ENCODE results near the gene ZNF638. TPM values are rescaled to one million over a fixed set of nuclear protein-coding genes. Genes with fewer than 3 reads are reported as not detected.

The ZNF638 gene
- total and polyA plus RNA-seq, 2 donors (not counting 3 experiments of a cell fraction or from before 2014, with no cell fraction given), result 36.4 to 111 TPM

DNA sequence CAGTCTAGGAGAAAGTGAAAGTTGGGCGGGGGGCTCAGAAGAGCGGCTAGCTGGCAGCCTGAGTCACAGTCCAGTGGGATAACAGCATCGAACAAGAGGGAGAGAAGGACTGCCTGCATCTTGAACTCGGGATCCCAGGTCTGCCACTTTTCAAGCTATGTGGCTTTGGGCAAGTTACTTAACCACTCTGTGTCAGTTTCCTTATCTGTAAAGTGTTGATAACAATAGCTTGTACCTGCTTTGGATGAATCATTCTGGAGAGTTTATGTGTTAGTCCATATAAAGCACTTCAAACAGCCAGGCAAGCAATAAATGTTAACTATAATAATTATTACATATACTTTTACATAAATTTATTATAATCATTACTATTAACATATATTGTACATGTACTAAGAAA is 126.3 kb downstream of the ZNF638 start:
- intact Hi-C loops (cut with micrococcal nuclease) (loop anchor here (5.0 to 10.0 kb wide), 3 partner anchors 126 to 161 kb away; partner anchors contain the start of gene ZNF638), dilution Hi-C loops (cut with MboI; ENCODE audit: extremely low pct_ligation_motif_present, low sequenced_read_pairs) (no loop called here)
- FAIRE-seq, result peak; percentile 77
- Histone ChIP-seq H2AFZ (ENCODE audit: low read depth, low read length) (no peak overlapping the region), H3K9me1 (replicated peaks; ENCODE audit: control insufficient read depth, extremely low read depth, insufficient read depth, low read length) (no peaks in the 10 kb centered on the region), H3K36me3 (ENCODE audit: control insufficient read depth in 2 of 2, extremely low read depth in 1 of 2, insufficient read depth in 2 of 2, low read length in 2 of 2) (no peaks in the 10 kb centered on the region), H3K79me2 (ENCODE audit: control insufficient read depth, insufficient read depth, low read length) (no peaks in the 10 kb centered on the region), H3K27ac (ENCODE audit: insufficient read depth, low read depth, low read length) (no peak overlapping the region), H3K4me3 (replicated peaks in 1 of 3; ENCODE audit: insufficient read depth in 1 of 3, low read depth in 1 of 3, low read length in 3 of 3) (no peak overlapping the region), H3K27me3 (ENCODE audit: control insufficient read depth in 2 of 2, insufficient read depth in 2 of 2, low read length in 2 of 2) (no peaks in the 10 kb centered on the region), H3K4me2 (ENCODE audit: insufficient read depth, low read length) (no peak overlapping the region), H3K9me3 (replicated peaks; ENCODE audit: control insufficient read depth, insufficient read depth, low read length) (no peaks in the 10 kb centered on the region), H3K4me1 (ENCODE audit: control insufficient read depth, extremely low read depth, insufficient read depth, low read length) (peaks cover 79% of the 10 kb centered on the region), H4K20me1 (replicated peaks; ENCODE audit: control insufficient read depth, extremely low read depth, insufficient read depth, low read length) (no peaks in the 10 kb centered on the region), H3K9ac (replicated peaks; ENCODE audit: extremely low read depth, insufficient read depth, low read length) (no peak overlapping the region)
- DNase-seq (ENCODE audit: low read depth, low spot score), result no peak
- ChIA-PET CTCF (interaction anchor here (1.7 to 19.5 kb wide), 3 partner anchors 9 to 158 kb away, joined by 11 to 670 read pairs (median 20); no protein-coding TSS in a partner anchor), POLR2A (no interaction called here)
- no TSS peak for BruUV-seq (replicated peaks)
- peak; percentile 29 for TF ChIP-seq GATA2 (IDR thresholded peaks at IDR 0.05; ENCODE audit: insufficient read depth, insufficient read length, low read depth, low read length)
- TF ChIP-seq, protein P1, sequence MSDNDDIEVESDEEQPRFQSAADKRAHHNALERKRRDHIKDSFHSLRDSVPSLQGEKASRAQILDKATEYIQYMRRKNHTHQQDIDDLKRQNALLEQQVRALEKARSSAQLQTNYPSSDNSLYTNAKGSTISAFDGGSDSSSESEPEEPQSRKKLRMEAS (IDR thresholded peaks at IDR 0.05; ENCODE audit: insufficient read depth, insufficient read length), result no peak
- TF ChIP-seq JUN (IDR thresholded peaks at IDR 0.05; ENCODE audit: borderline replicate concordance, insufficient read depth, insufficient read length, low read depth), result no peak
- TF ChIP-seq POLR2A (IDR thresholded peaks at IDR 0.05; ENCODE audit: low read depth, low read length), result no peak

DNA sequence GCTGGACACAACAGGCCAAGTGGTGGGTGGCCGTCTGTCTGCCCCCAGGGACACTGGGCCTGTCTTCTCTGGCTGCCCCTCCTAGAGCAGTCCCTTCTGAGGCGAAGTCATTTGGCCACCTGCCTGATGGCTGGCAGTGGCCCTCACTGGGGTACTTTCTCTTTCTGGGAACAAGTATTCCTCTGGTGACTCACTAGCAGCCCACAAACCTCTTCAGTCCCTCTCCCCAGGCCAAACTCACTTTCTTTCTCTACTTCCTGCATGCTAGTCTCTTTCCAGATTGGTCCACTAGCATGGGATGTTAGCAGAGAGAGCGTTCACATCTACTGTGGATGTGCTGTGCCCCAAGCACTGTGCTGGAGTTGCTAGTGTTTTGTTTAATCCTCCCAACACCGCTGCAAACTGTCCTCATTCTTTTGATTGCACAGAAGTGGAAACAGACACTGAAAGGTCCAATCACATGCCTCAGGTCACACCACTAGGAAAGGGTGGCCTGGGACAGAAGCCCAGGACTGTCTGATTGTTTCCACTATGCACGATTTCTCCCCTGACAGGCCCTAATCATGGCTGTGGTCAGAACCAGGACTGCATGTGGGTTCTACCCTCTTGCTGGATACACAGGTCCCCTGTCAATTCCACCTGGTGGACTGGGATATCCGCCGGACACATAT is 127.0 kb downstream of the ZNF638 start:
- Histone ChIP-seq H3K4me2 (ENCODE audit: insufficient read depth, low read length) (no peak overlapping the region), H3K9me1 (replicated peaks; ENCODE audit: control insufficient read depth, extremely low read depth, insufficient read depth, low read length) (no peaks in the 10 kb centered on the region), H3K27me3 (ENCODE audit: control insufficient read depth in 2 of 2, insufficient read depth in 2 of 2, low read length in 2 of 2) (no peaks in the 10 kb centered on the region), H2AFZ (ENCODE audit: low read depth, low read length) (no peak overlapping the region), H3K36me3 (ENCODE audit: control insufficient read depth in 2 of 2, extremely low read depth in 1 of 2, insufficient read depth in 2 of 2, low read length in 2 of 2) (no peaks in the 10 kb centered on the region), H3K9me3 (replicated peaks; ENCODE audit: control insufficient read depth, insufficient read depth, low read length) (no peaks in the 10 kb centered on the region), H3K4me3 (replicated peaks in 1 of 3; ENCODE audit: insufficient read depth in 1 of 3, low read depth in 1 of 3, low read length in 3 of 3) (no peak overlapping the region), H3K9ac (replicated peaks; ENCODE audit: extremely low read depth, insufficient read depth, low read length) (no peak overlapping the region), H3K27ac (ENCODE audit: insufficient read depth, low read depth, low read length) (no peak overlapping the region), H3K4me1 (ENCODE audit: control insufficient read depth, extremely low read depth, insufficient read depth, low read length) (peaks cover 73% of the 10 kb centered on the region), H4K20me1 (replicated peaks; ENCODE audit: control insufficient read depth, extremely low read depth, insufficient read depth, low read length) (no peaks in the 10 kb centered on the region), H3K79me2 (ENCODE audit: control insufficient read depth, insufficient read depth, low read length) (no peaks in the 10 kb centered on the region)
- FAIRE-seq, result no peak
- CTCF ChIA-PET, result interaction anchor here (1.7 to 19.5 kb wide), 3 partner anchors 9 to 159 kb away, joined by 11 to 670 read pairs (median 20); no protein-coding TSS in a partner anchor
- peak; percentile 36 for DNase-seq (ENCODE audit: low read depth, low spot score)
- dilution Hi-C loops (cut with MboI; ENCODE audit: extremely low pct_ligation_motif_present, low sequenced_read_pairs) (no loop called here), intact Hi-C loops (cut with micrococcal nuclease) (loop anchor here (5.0 to 10.0 kb wide), 3 partner anchors 126 to 161 kb away; partner anchors contain the start of gene ZNF638)
- POLR2A ChIA-PET, result interaction anchor here (0.6 kb wide), 1 partner anchor 18 kb away, joined by 5 read pairs; no protein-coding TSS in a partner anchor
- BruUV-seq (replicated peaks), result no TSS peak
- TF ChIP-seq POLR2A (IDR thresholded peaks at IDR 0.05; ENCODE audit: low read depth, low read length), result no peak
- TF ChIP-seq JUN (IDR thresholded peaks at IDR 0.05; ENCODE audit: borderline replicate concordance, insufficient read depth, insufficient read length, low read depth), result no peak
- TF ChIP-seq, protein P1 (IDR thresholded peaks at IDR 0.05; ENCODE audit: insufficient read depth, insufficient read length), result no peak
- no peak for TF ChIP-seq POLR2AphosphoS5 (IDR thresholded peaks at IDR 0.05; ENCODE audit: insufficient read depth, low read depth, low read length)
- TF ChIP-seq, protein P2, sequence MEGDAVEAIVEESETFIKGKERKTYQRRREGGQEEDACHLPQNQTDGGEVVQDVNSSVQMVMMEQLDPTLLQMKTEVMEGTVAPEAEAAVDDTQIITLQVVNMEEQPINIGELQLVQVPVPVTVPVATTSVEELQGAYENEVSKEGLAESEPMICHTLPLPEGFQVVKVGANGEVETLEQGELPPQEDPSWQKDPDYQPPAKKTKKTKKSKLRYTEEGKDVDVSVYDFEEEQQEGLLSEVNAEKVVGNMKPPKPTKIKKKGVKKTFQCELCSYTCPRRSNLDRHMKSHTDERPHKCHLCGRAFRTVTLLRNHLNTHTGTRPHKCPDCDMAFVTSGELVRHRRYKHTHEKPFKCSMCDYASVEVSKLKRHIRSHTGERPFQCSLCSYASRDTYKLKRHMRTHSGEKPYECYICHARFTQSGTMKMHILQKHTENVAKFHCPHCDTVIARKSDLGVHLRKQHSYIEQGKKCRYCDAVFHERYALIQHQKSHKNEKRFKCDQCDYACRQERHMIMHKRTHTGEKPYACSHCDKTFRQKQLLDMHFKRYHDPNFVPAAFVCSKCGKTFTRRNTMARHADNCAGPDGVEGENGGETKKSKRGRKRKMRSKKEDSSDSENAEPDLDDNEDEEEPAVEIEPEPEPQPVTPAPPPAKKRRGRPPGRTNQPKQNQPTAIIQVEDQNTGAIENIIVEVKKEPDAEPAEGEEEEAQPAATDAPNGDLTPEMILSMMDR (IDR thresholded peaks at IDR 0.05; ENCODE audit: extremely low read depth in 1 of 2, insufficient read depth in 1 of 2, low read depth in 1 of 2, low read length in 2 of 2), result no peak
- no peak for TF ChIP-seq MYC (IDR thresholded peaks at IDR 0.05; ENCODE audit: low read depth, low read length)
- TF ChIP-seq EZH2 (IDR thresholded peaks at IDR 0.05; ENCODE audit: borderline replicate concordance, low read depth, low read length, severe bottlenecking), result no peak
- TF ChIP-seq GATA2 (IDR thresholded peaks at IDR 0.05; ENCODE audit: insufficient read depth, insufficient read length, low read depth, low read length), result no peak
- TF ChIP-seq FOS (IDR thresholded peaks at IDR 0.05; ENCODE audit: borderline replicate concordance, insufficient read depth, low read length), result no peak

Measured in endothelial cell of umbilical vein (primary cell).